C4-2B (cell line): ENCODE results near the gene AIG1.

Experiments used
- ZFX ChIP-seq: fragments of 450-650 bp; IDR thresholded peaks from 2 replicates; pipeline ENCODE4 v1.6.1; 2017
- TF ChIP-seq, protein P1 (sequence below): fragments of 450-650 bp; conservative IDR thresholded peaks from 2 replicates; pipeline ENCODE4 v1.5.1; 2017; ENCODE audit warnings: mild to moderate bottlenecking

DNA sequence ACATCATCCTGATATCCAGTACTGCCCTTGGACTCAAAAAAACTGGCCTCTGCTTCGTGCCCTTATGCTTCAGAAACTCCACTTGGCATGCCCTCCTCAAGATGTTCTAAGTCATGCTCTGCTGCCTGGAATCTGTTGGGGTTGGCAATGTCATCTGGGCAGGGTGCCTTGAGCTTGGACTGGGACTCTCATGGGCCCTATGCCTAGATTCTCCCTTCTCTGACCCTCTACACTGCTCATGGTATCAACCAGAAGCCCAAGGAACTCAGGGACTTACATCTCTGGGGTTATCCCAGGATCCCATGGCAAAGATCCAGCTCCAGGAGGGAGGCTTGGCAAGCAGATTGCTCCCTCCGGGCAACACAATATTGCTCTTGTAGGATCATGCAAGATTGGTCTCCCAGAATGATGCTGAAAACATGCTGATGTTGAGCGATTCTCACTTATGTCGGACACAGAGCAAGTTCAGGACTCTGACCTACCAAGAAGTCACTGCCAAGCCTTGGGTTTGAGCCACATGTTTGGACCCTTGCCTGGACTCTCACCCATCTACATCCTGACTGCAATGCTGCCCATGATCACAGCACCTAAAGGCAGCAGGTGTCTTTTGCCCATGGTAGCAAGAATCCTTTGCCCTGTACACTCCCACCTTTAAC, 301.0 kb downstream of the AIG1 start:
- TF ChIP-seq, protein P1, sequence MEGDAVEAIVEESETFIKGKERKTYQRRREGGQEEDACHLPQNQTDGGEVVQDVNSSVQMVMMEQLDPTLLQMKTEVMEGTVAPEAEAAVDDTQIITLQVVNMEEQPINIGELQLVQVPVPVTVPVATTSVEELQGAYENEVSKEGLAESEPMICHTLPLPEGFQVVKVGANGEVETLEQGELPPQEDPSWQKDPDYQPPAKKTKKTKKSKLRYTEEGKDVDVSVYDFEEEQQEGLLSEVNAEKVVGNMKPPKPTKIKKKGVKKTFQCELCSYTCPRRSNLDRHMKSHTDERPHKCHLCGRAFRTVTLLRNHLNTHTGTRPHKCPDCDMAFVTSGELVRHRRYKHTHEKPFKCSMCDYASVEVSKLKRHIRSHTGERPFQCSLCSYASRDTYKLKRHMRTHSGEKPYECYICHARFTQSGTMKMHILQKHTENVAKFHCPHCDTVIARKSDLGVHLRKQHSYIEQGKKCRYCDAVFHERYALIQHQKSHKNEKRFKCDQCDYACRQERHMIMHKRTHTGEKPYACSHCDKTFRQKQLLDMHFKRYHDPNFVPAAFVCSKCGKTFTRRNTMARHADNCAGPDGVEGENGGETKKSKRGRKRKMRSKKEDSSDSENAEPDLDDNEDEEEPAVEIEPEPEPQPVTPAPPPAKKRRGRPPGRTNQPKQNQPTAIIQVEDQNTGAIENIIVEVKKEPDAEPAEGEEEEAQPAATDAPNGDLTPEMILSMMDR = no peak
- no peak for TF ChIP-seq ZFX
